GM10266 (cell line): ENCODE data around the gene SYPL1.

Source experiments
- DNase-seq: peaks from one replicate; pipeline ENCODE4 v3.0.0; 2012; ENCODE audit errors: extremely low spot score
- CTCF ChIP-seq: IDR thresholded peaks from 2 replicates; pipeline ENCODE4 v1.5.1; 2012; ENCODE audit warnings: mild to moderate bottlenecking, low read depth; ENCODE audit not compliant: control insufficient read depth, insufficient read depth; ENCODE audit errors: missing control alignments

Gene SYPL1

GRCh38 chr7:106128836-106129235, 16.7 kb upstream of the SYPL1 start:
- no peak for DNase-seq
- no peak for TF ChIP-seq CTCF

DNA sequence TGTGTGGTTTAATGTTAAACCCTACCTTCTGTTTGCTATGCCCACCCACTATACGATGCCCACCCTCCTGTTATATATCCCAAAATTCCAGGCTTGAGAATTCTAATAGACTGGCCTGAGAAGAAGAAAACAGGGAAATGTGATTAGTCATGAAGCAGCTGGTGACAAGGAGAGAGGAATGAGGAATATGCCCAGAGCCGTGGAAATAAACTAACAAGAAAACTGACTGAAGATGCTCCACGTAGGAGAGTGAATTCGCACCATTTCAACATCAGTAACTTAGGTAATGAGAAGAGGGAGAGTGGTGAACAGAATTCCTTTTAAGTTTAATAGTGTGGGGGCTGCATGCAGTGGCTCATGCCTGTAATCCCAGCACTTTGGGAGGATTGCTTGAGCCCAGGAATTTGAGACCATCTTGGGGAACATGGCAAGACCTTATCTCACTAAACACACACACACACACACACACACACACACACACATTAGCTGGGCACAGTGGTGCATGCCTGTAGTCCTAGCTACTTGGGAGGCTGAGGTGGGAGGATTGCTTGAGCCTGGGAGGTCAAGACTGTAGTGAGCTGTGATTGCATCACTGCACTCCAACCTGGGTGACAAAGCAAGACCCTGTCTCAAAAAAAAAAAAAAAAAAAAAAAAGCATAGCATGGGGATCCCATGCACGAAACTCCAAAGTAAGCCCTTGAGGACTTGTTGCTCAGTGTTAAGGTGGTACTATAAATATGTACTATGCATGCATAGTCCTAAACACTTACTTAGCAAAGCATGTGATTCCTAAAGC, 16.1 kb upstream of the SYPL1 start:
- no peak for TF ChIP-seq CTCF
- DNase-seq: no peak

DNA sequence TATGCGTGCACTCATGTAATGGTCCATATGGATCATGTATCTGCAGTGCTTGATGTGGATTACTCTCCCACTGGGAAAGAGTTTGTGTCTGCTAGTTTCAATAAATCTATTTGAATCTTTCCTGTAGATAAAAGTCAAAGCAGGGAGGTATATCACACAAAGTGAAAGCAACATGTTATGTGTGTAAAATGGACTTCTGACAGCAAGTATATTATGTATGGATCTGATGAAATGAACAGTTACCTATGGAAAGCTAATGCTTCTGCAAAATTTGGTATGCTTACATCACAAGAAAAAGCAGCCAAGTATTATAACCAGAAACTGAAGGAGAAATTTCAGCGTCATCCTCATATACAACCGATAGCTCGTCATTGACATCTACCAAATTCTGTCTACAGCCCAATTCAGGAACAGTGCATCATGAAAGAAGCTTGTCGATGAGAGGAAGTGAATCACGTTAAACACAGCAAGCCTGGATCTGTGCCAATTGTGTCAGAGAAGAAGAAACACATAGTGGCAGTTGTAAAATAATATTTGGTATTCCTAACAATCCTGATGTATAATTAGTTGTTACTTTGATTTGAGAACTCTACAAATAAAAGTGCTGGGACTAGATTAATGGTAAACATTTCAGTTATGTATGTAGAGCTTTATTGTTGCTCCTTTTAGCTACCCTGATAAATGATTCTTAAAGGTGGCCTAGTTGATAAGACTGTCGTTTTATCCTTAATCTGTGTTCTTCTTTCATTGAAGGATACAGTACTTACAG, 14.2 kb upstream of the SYPL1 start:
- DNase-seq: no peak
- TF ChIP-seq CTCF: no peak

GRCh38 chr7:106125417-106125816, 13.3 kb upstream of the SYPL1 start:
- no peak for DNase-seq
- TF ChIP-seq CTCF: no peak

DNA sequence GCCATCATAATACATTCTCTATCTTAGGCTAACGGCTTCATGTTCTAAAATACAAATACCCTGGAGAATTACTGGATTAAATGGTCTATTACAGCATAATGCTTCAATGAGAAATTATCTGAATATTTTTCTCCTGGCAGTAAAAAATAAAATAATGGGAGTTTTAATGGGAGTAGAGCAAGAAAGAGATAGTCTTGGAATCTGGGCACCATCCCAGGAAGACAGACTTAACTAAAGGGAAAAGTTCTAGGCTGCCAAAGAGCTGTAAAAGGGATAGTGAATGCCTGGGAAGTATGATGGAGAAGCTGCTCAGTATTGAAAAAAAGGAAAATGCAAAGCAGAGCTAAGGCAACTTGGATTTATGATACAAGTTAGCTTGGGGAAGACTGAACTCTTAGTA, 12.1 kb upstream of the SYPL1 start:
- DNase-seq: no peak
- TF ChIP-seq CTCF: no peak

DNA sequence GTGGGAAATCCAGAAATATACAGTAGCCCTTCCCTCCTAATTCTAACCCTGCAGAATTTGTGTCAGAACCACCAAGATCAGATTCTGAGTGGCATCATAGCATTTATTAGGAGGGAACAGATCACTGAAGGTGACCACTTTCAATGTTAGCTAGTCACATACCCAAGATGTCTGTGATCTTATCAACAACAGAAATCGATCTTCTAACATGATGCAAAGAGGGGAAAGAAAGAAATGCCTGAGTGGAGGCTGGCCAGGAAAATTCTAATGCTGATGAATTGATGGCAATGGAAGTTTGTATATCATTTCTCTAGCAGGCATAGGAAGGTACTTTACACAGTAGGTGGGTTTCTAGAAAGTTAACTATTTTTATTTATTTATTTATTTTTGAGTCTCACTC, 10.6 kb upstream of the SYPL1 start:
- DNase-seq: no peak
- no peak for TF ChIP-seq CTCF
